HepG2 (cell line): Measurements from ENCODE around the gene ARG2. TPM values are rescaled to one million over a fixed set of nuclear protein-coding genes. Genes with fewer than 3 reads are reported as not detected.
A peak's percentile ranks its signal among the peaks of the same experiment; 100 is the strongest.

Experiments
- ARNT2 ChIP-seq: sonication (generic); formaldehyde crosslinking; IDR thresholded peaks from 2 replicates; pipeline ENCODE4 v1.8.0; 2022; ENCODE audit warnings: mild to moderate bottlenecking, low read depth, missing genetic modification reagents, moderate library complexity
- ELF3 ChIP-seq: IDR thresholded peaks from 2 replicates; pipeline ENCODE4 v1.6.1; 2016; ENCODE audit warnings: missing genetic modification reagents, missing compliant biosample characterization
- ETV6 ChIP-seq: sonication (generic); formaldehyde crosslinking; conservative IDR thresholded peaks from 2 replicates; pipeline ENCODE4 v1.4.0; 2020; ENCODE audit warnings: missing genetic modification reagents
- FOXM1 ChIP-seq: sonication (generic); formaldehyde crosslinking; IDR thresholded peaks from 2 replicates; pipeline ENCODE4 v1.5.0; 2020; ENCODE audit warnings: missing genetic modification reagents
- HDAC6 ChIP-seq: fragments of 200-600 bp; sonication (generic); IDR thresholded peaks from 2 replicates; pipeline ENCODE4 v1.7.0; 2017; ENCODE audit warnings: mild to moderate bottlenecking, antibody characterized with exemption, low read length, low read depth
- MEIS1 ChIP-seq: sonication (generic); formaldehyde crosslinking; IDR thresholded peaks from 2 replicates; pipeline ENCODE4 v1.9.0; 2021; ENCODE audit warnings: mild to moderate bottlenecking, missing genetic modification reagents, moderate library complexity, borderline replicate concordance
- POLR2AphosphoS5 ChIP-seq: IDR thresholded peaks from 2 replicates; pipeline ENCODE4 v1.6.1; 2012; ENCODE audit warnings: low read depth, low read length
- REL ChIP-seq: sonication (generic); formaldehyde crosslinking; conservative IDR thresholded peaks from 2 replicates; pipeline ENCODE4 v1.8.0; 2022; ENCODE audit warnings: mild to moderate bottlenecking, missing genetic modification reagents, moderate library complexity
- SMARCE1 ChIP-seq: fragments of 450-650 bp; IDR thresholded peaks from 2 replicates; pipeline ENCODE4 v1.6.1; 2017; ENCODE audit warnings: borderline replicate concordance
- SOX5 ChIP-seq: IDR thresholded peaks from 2 replicates; pipeline ENCODE4 v1.6.1; 2016; ENCODE audit warnings: borderline replicate concordance
- SOX6 ChIP-seq, 2 experiments: fragments of 450-650 bp in 1 of 2; sonication (generic) in 1 of 2; formaldehyde crosslinking in 1 of 2; IDR thresholded peaks; 2 replicates each; pipeline versions ENCODE4 v1.4.0 to v1.6.1; 2017 to 2020; ENCODE audit warnings: antibody characterized with exemption in 1 of 2, mild to moderate bottlenecking in 1 of 2, missing genetic modification reagents in 1 of 2
- SP140L ChIP-seq: sonication (generic); formaldehyde crosslinking; IDR thresholded peaks from 2 replicates; pipeline ENCODE4 v1.4.0; 2020; ENCODE audit warnings: missing genetic modification reagents, borderline replicate concordance
- XRCC5 ChIP-seq: fragments of 200-400 bp; formaldehyde crosslinking; optimal IDR thresholded peaks from 2 replicates; pipeline ENCODE3; 2017; ENCODE audit warnings: mild to moderate bottlenecking, low read length
- ZNF230 ChIP-seq: sonication (generic); formaldehyde crosslinking; IDR thresholded peaks from 2 replicates; pipeline ENCODE4 v1.4.0; 2020; ENCODE audit warnings: mild to moderate bottlenecking, missing genetic modification reagents
- ZNF251 ChIP-seq: sonication (generic); formaldehyde crosslinking; IDR thresholded peaks from 2 replicates; pipeline ENCODE4 v1.9.0; 2021; ENCODE audit warnings: mild to moderate bottlenecking, missing genetic modification reagents
- ZNF850 ChIP-seq: sonication (generic); formaldehyde crosslinking; conservative IDR thresholded peaks from 2 replicates; pipeline ENCODE4 v1.9.0; 2021; ENCODE audit warnings: mild to moderate bottlenecking, missing genetic modification reagents
- polyA plus RNA-seq, 8 experiments: library from polyadenylated mRNA; depleted of rRNA in 3 of 8; stranded (reverse) in 7 of 8; unstranded in 1 of 8; fragments of >200 nt; fragmentation: Illumina TruSeq in 4 of 8; extraction: Trizol in 4 of 8; gene quantifications; 2 replicates each; pipeline versions ENCODE4 v1.2.1 to v1.2.3, GENCODE V29; 2011 to 2016; ENCODE audit warnings: low read depth in 4 of 8, missing spikeins in 1 of 8, mixed read lengths in 1 of 8; ENCODE audit not compliant: insufficient read depth in 1 of 8
- total RNA-seq, 5 experiments: library from RNA; depleted of rRNA; stranded (reverse); fragments of >200 nt; fragmentation: Illumina TruSeq; extraction: Trizol; gene quantifications; 2 replicates each; pipeline ENCODE4 v1.2.3, GENCODE V29; 2016; ENCODE audit warnings: low read depth in 1 of 5
- TF ChIP-seq, protein P1 (sequence below): IDR thresholded peaks from 2 replicates; pipeline ENCODE4 v1.6.1; 2012; ENCODE audit warnings: low read depth, low read length, improper control_type of control experiment
- TF ChIP-seq, protein P2 (sequence below): sonication (generic); formaldehyde crosslinking; IDR thresholded peaks from 2 replicates; pipeline ENCODE4 v1.5.0; 2020; ENCODE audit warnings: missing genetic modification reagents
- TF ChIP-seq, protein P3 (sequence below): sonication (generic); formaldehyde crosslinking; IDR thresholded peaks from 2 replicates; pipeline ENCODE4 v1.4.0; 2020; ENCODE audit warnings: missing genetic modification reagents, borderline replicate concordance
- TF ChIP-seq, protein P4 (sequence below), 2 experiments: sonication (generic) in 1 of 2; formaldehyde crosslinking in 1 of 2; IDR thresholded peaks; 2 replicates each; pipeline versions ENCODE4 v1.4.0 to v1.6.1; 2018 to 2020; ENCODE audit warnings: missing genetic modification reagents in 2 of 2, borderline replicate concordance in 1 of 2, low read depth in 1 of 2, mild to moderate bottlenecking in 1 of 2, missing biosample characterization in 1 of 2

The ARG2 gene
- total and polyA plus RNA-seq, 2 of the 13 experiments (the other 11 are each of a cell fraction or from before 2014, with no cell fraction given) = 37.5 to 73.6 TPM

DNA sequence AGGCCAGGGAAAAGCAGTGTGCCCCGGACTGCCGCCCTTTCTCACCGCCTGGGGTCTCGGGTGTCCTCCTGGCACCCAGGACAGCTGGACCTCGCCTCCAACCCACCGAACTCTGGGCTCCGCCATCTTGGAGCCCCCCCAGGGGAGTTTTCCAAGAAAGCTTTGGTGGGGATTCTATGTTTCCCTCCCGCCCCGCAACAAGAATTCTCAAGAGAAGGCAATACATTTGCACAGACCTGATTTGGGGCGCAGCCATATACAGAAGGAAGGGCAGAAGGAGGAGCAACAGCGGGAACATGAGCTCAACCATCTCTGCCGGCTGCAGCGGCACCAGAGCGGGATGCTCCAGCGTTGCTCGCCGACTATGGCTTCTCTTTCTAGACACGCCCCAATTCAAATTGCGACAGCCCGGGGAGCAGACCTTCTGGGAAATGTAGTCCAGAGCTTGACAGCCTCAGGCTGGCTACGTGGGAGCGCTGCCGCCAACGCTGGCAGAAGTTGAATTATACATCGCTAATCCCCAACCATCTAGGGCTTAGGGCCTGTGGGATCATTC, 75.8 kb downstream of the ARG2 start, which contains the start of gene RDH11 (continued):
- TF ChIP-seq SP140L (CRISPR knock-in tag) = no peak
- no peak for TF ChIP-seq ELF3 (CRISPR knock-in tag)
- TF ChIP-seq ETV6 = 0 out of 2 replicates have a peak, but pooled peaks have one; percentile 38
- TF ChIP-seq SOX6 (IDR thresholded peaks at IDR 0.05) = no peak
- TF ChIP-seq SOX6 (CRISPR knock-in tag; IDR thresholded peaks at IDR 0.05) = peak; percentile 39
- TF ChIP-seq, protein P1, sequence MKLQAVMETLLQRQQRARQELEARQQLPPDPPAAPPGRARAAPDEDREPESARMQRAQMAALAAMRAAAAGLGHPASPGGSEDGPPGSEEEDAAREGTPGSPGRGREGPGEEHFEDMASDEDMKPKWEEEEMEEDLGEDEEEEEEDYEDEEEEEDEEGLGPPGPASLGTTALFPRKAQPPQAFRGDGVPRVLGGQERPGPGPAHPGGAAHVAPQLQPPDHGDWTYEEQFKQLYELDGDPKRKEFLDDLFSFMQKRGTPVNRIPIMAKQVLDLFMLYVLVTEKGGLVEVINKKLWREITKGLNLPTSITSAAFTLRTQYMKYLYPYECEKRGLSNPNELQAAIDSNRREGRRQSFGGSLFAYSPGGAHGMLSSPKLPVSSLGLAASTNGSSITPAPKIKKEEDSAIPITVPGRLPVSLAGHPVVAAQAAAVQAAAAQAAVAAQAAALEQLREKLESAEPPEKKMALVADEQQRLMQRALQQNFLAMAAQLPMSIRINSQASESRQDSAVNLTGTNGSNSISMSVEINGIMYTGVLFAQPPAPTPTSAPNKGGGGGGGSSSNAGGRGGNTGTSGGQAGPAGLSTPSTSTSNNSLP = no peak
- no peak for TF ChIP-seq ZNF251 (CRISPR knock-in tag)
- peak; percentile 93 for TF ChIP-seq POLR2AphosphoS5
- TF ChIP-seq ARNT2 (CRISPR knock-in tag) = no peak
- peak; percentile 28; the same call in 1 of the 2 replicates for TF ChIP-seq ZNF230 (CRISPR knock-in tag)
- no peak for TF ChIP-seq HDAC6
- TF ChIP-seq ZNF850 (CRISPR knock-in tag) = no peak
- no peak for TF ChIP-seq SMARCE1
- TF ChIP-seq, protein P2, sequence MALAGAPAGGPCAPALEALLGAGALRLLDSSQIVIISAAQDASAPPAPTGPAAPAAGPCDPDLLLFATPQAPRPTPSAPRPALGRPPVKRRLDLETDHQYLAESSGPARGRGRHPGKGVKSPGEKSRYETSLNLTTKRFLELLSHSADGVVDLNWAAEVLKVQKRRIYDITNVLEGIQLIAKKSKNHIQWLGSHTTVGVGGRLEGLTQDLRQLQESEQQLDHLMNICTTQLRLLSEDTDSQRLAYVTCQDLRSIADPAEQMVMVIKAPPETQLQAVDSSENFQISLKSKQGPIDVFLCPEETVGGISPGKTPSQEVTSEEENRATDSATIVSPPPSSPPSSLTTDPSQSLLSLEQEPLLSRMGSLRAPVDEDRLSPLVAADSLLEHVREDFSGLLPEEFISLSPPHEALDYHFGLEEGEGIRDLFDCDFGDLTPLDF = no peak
- no peak for TF ChIP-seq REL
- no peak for TF ChIP-seq XRCC5
- TF ChIP-seq, protein P3, sequence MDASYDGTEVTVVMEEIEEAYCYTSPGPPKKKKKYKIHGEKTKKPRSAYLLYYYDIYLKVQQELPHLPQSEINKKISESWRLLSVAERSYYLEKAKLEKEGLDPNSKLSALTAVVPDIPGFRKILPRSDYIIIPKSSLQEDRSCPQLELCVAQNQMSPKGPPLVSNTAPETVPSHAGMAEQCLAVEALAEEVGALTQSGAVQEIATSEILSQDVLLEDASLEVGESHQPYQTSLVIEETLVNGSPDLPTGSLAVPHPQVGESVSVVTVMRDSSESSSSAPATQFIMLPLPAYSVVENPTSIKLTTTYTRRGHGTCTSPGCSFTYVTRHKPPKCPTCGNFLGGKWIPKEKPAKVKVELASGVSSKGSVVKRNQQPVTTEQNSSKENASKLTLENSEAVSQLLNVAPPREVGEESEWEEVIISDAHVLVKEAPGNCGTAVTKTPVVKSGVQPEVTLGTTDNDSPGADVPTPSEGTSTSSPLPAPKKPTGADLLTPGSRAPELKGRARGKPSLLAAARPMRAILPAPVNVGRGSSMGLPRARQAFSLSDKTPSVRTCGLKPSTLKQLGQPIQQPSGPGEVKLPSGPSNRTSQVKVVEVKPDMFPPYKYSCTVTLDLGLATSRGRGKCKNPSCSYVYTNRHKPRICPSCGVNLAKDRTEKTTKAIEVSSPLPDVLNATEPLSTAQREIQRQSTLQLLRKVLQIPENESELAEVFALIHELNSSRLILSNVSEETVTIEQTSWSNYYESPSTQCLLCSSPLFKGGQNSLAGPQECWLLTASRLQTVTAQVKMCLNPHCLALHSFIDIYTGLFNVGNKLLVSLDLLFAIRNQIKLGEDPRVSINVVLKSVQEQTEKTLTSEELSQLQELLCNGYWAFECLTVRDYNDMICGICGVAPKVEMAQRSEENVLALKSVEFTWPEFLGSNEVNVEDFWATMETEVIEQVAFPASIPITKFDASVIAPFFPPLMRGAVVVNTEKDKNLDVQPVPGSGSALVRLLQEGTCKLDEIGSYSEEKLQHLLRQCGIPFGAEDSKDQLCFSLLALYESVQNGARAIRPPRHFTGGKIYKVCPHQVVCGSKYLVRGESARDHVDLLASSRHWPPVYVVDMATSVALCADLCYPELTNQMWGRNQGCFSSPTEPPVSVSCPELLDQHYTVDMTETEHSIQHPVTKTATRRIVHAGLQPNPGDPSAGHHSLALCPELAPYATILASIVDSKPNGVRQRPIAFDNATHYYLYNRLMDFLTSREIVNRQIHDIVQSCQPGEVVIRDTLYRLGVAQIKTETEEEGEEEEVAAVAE = peak; percentile 55; the same call in 1 of the 2 replicates
- TF ChIP-seq MEIS1 (CRISPR knock-in tag) = no peak
- peak; percentile 15; the same call in 1 of the 2 replicates for TF ChIP-seq SOX5 (CRISPR knock-in tag)
- TF ChIP-seq, protein P4, sequence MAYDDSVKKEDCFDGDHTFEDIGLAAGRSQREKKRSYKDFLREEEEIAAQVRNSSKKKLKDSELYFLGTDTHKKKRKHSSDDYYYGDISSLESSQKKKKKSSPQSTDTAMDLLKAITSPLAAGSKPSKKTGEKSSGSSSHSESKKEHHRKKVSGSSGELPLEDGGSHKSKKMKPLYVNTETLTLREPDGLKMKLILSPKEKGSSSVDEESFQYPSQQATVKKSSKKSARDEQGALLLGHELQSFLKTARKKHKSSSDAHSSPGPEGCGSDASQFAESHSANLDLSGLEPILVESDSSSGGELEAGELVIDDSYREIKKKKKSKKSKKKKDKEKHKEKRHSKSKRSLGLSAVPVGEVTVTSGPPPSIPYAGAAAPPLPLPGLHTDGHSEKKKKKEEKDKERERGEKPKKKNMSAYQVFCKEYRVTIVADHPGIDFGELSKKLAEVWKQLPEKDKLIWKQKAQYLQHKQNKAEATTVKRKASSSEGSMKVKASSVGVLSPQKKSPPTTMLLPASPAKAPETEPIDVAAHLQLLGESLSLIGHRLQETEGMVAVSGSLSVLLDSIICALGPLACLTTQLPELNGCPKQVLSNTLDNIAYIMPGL (CRISPR knock-in tag; IDR thresholded peaks at IDR 0.05; ENCODE audit: borderline replicate concordance in 1 of 2, low read depth in 1 of 2) = peak in 1 of 2 experiments; percentile 63; a peak in 2 of 4 replicates
- TF ChIP-seq FOXM1 (CRISPR knock-in tag) = no peak
